Glutamatergic neuron (in vitro differentiated cells): Measurements from ENCODE around the gene EDEM3. TPM values are rescaled to one million over a fixed set of nuclear protein-coding genes. Genes with fewer than 3 reads are reported as not detected.

Experiments used
- DNase-seq: peaks from one replicate; pipeline ENCODE4 v3.0.0; 2022
- H3K27ac Mint-ChIP-seq: one replicate; pipeline ENCODE4 v1.8.0; 2020; ENCODE audit warnings: mild to moderate bottlenecking, mixed read lengths, inconsistent platforms; ENCODE audit not compliant: unreplicated experiment
- H3K27me3 Mint-ChIP-seq: one replicate; pipeline ENCODE4 v1.8.0; 2020; ENCODE audit warnings: mild to moderate bottlenecking, moderate library complexity, mixed read lengths, inconsistent platforms; ENCODE audit not compliant: unreplicated experiment
- H3K36me3 Mint-ChIP-seq: one replicate; pipeline ENCODE4 v1.8.0; 2020; ENCODE audit warnings: mild to moderate bottlenecking, mixed read lengths, inconsistent platforms; ENCODE audit not compliant: unreplicated experiment
- H3K4me1 Mint-ChIP-seq: one replicate; pipeline ENCODE4 v1.8.0; 2020; ENCODE audit warnings: mild to moderate bottlenecking, low read depth, mixed read lengths, inconsistent platforms; ENCODE audit not compliant: unreplicated experiment
- H3K4me3 Mint-ChIP-seq: one replicate; pipeline ENCODE4 v1.8.0; 2020; ENCODE audit warnings: mild to moderate bottlenecking, mixed read lengths, inconsistent platforms; ENCODE audit not compliant: unreplicated experiment
- H3K9me3 Mint-ChIP-seq: one replicate; pipeline ENCODE4 v1.8.0; 2020; ENCODE audit warnings: mild to moderate bottlenecking, moderate library complexity, mixed read lengths, inconsistent platforms; ENCODE audit not compliant: unreplicated experiment
- CTCF ChIP-seq: fragments of 200-600 bp; sonication (generic); IDR thresholded peaks from one replicate; pipeline ENCODE4 v1.5.0; 2021; ENCODE audit not compliant: partially characterized antibody, unreplicated experiment
- total RNA-seq: library from RNA; stranded (reverse); fragmentation: NEBNext Ultra II Directional; extraction: Animal tissue kit (Norgen Biotek cat#: 25700); gene quantifications from one replicate; pipeline ENCODE4 v1.2.1, GENCODE V29; 2021; ENCODE audit not compliant: unreplicated experiment

Gene EDEM3
- total RNA-seq, 1 donor from 2014 or later = 23.6 TPM

DNA sequence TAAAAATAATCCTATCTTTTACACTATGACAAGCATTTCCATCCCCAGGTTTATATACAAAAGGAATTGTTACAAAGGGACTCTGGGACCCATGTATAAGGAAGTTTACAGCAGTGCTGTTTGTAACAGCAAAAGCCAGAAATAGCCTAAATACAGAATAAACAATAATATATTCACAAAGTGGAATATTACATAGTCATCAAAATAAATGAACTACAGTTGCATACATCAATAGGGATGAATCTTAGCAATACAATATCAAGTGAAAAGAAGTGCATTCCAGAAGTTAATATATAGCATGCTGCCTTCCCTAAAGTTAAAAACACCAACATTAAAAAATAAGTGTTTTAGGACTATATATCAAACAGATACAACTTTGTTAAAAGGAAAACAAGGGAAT, 77.3 kb downstream of the EDEM3 start:
- H3K4me3 Mint-ChIP-seq = no peak overlapping the region
- no peak for DNase-seq
- H3K27me3 Mint-ChIP-seq = no peaks in the 10 kb centered on the region
- TF ChIP-seq CTCF = no peak
- H3K27ac Mint-ChIP-seq = no peak overlapping the region
- H3K4me1 Mint-ChIP-seq = no peaks in the 10 kb centered on the region
- peaks cover 9% of the 10 kb centered on the region for H3K36me3 Mint-ChIP-seq
- peaks cover 5% of the 10 kb centered on the region for H3K9me3 Mint-ChIP-seq

- Mint-ChIP-seq H3K27ac (no peak overlapping the region), H3K36me3 (no peaks in the 10 kb centered on the region), H3K27me3 (no peaks in the 10 kb centered on the region), H3K9me3 (peaks cover 2% of the 10 kb centered on the region), H3K4me3 (no peak overlapping the region), H3K4me1 (no peaks in the 10 kb centered on the region)
- no peak for DNase-seq
- no peak for TF ChIP-seq CTCF
These were observed 81.4 kb downstream of the EDEM3 start for GRCh38 chr1:184673305-184673704.

DNA sequence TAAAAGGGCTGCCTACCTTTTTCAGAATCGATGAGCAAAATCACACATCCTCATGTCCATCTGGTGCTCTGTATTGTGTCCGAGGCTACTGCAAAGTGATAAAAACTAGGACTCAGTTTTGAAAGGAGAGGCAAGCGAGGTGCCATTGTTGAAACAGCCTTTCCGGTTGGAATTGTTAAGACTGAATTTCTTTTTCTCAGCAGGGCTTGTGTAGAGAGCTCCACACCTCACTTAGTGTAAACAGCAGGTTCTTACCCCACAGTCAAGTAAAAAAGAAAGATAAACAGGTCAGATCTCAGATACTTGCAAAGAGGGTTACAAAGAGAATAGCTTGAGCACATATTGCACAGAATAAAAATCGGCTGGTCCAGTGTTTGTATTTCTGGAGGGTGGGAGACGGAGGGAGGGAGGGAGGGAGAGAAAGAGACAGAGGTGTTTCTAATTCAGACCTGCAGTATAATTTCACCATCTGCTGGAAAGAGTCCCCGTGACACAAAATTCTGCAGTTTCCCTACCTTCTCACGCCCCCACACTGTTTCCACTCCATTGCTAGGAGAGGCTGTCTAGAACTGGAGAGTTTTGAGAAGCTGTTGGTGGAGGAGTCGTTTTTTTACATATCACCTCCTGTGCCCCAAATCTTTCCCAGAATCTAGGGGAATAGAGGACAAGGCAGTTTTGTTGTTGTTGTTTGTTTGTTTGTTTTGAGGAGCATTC, 82.5 kb downstream of the EDEM3 start:
- Mint-ChIP-seq H3K4me1 (no peaks in the 10 kb centered on the region), H3K4me3 (no peak overlapping the region), H3K27me3 (no peaks in the 10 kb centered on the region), H3K9me3 (peaks cover 2% of the 10 kb centered on the region), H3K27ac (no peak overlapping the region), H3K36me3 (no peaks in the 10 kb centered on the region)
- TF ChIP-seq CTCF = no peak
- DNase-seq = no peak

GRCh38 chr1:184669391-184669790, 85.3 kb downstream of the EDEM3 start:
- DNase-seq = no peak
- no peaks in the 10 kb centered on the region for H3K27me3 Mint-ChIP-seq
- peaks cover 2% of the 10 kb centered on the region for H3K9me3 Mint-ChIP-seq
- no peak for TF ChIP-seq CTCF
- H3K36me3 Mint-ChIP-seq = no peaks in the 10 kb centered on the region
- H3K4me1 Mint-ChIP-seq = no peaks in the 10 kb centered on the region
- H3K4me3 Mint-ChIP-seq = no peak overlapping the region
- H3K27ac Mint-ChIP-seq = no peak overlapping the region

- no peak overlapping the region for H3K4me3 Mint-ChIP-seq
- no peak overlapping the region for H3K27ac Mint-ChIP-seq
- no peaks in the 10 kb centered on the region for H3K4me1 Mint-ChIP-seq
- TF ChIP-seq CTCF = no peak
- no peaks in the 10 kb centered on the region for H3K27me3 Mint-ChIP-seq
- no peak for DNase-seq
- H3K9me3 Mint-ChIP-seq = no peaks in the 10 kb centered on the region
- H3K36me3 Mint-ChIP-seq = no peaks in the 10 kb centered on the region
These were observed 89.3 kb downstream of the EDEM3 start for GRCh38 chr1:184665360-184665759.
